ENCODE results near the gene BMPR1A. TPM values are rescaled to one million over a fixed set of nuclear protein-coding genes. Genes with fewer than 3 reads are reported as not detected.

Gene BMPR1A
- polyA plus RNA-seq, 3 donors = 0.25 to 0.67 (median 0.61) TPM

- peaks cover 19 to 28% of the 10 kb centered on the region in 2 donors for H3K27me3 ChIP-seq (ENCODE audit: control insufficient read depth in 2 of 2, insufficient read depth in 2 of 2, low read length in 2 of 2)
- no peaks in the 10 kb centered on the region for H3K36me3 ChIP-seq (replicated peaks in 1 of 2; ENCODE audit: control insufficient read depth in 1 of 2, insufficient read depth in 2 of 2, low read length in 2 of 2)
- DNase-seq = no peak
- TF ChIP-seq, protein P1, sequence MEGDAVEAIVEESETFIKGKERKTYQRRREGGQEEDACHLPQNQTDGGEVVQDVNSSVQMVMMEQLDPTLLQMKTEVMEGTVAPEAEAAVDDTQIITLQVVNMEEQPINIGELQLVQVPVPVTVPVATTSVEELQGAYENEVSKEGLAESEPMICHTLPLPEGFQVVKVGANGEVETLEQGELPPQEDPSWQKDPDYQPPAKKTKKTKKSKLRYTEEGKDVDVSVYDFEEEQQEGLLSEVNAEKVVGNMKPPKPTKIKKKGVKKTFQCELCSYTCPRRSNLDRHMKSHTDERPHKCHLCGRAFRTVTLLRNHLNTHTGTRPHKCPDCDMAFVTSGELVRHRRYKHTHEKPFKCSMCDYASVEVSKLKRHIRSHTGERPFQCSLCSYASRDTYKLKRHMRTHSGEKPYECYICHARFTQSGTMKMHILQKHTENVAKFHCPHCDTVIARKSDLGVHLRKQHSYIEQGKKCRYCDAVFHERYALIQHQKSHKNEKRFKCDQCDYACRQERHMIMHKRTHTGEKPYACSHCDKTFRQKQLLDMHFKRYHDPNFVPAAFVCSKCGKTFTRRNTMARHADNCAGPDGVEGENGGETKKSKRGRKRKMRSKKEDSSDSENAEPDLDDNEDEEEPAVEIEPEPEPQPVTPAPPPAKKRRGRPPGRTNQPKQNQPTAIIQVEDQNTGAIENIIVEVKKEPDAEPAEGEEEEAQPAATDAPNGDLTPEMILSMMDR (IDR thresholded peaks at IDR 0.05) = no peak
- no peak overlapping the region for H3K9ac ChIP-seq (ENCODE audit: insufficient read depth, low read length, poor library complexity, severe bottlenecking)
- intact Hi-C loops (cut with micrococcal nuclease) = no loop called here
- Mint-ChIP-seq H3K27me3 (ENCODE audit: low read depth in 3 of 3) (peaks cover 30 to 51% (median 37%) of the 10 kb centered on the region in 3 donors), H3K4me3 (no peak overlapping the region), H3K9me3 (peaks cover 0 to 7% (median 0%) of the 10 kb centered on the region in 7 donors), H3K27ac (no peak overlapping the region), H3K4me1 (peaks cover 28% of the 10 kb centered on the region), H3K36me3 (peaks cover 0 to 2% of the 10 kb centered on the region in 2 donors)
- 100% methylated on average over 1 of the region's 2 CpGs for WGBS (ENCODE audit: insufficient coverage)
- no peak overlapping the region for H2AFZ ChIP-seq (ENCODE audit: insufficient read depth, low read depth, low read length, poor library complexity, severe bottlenecking)
- H3K4me1 ChIP-seq (ENCODE audit: control insufficient read depth in 1 of 2, insufficient read depth in 2 of 2, low read length in 2 of 2) = peaks cover 32 to 38% of the 10 kb centered on the region in 2 donors
- no peak overlapping the region for H3K4me2 ChIP-seq (replicated peaks; ENCODE audit: extremely low read depth, low read length, poor library complexity, severe bottlenecking)
- no peaks in the 10 kb centered on the region for H3K9me3 ChIP-seq (replicated peaks in 1 of 2; ENCODE audit: control insufficient read depth in 1 of 2, insufficient read depth in 1 of 2, low read length in 2 of 2)
- H3K27ac ChIP-seq (ENCODE audit: low read depth in 1 of 2, low read length in 2 of 2) = no peak overlapping the region
- no peaks in the 10 kb centered on the region for H3K79me2 ChIP-seq (ENCODE audit: insufficient read depth, low read length)
- H3K4me3 ChIP-seq (replicated peaks in 1 of 3; ENCODE audit: low read depth in 2 of 3, low read length in 3 of 3) = no peak overlapping the region
- no peaks in the 10 kb centered on the region for H4K20me1 ChIP-seq (ENCODE audit: insufficient read depth, low read length)
Observed at GRCh38 chr10:86964847-86965190, 208.4 kb downstream of the BMPR1A start.

DNA sequence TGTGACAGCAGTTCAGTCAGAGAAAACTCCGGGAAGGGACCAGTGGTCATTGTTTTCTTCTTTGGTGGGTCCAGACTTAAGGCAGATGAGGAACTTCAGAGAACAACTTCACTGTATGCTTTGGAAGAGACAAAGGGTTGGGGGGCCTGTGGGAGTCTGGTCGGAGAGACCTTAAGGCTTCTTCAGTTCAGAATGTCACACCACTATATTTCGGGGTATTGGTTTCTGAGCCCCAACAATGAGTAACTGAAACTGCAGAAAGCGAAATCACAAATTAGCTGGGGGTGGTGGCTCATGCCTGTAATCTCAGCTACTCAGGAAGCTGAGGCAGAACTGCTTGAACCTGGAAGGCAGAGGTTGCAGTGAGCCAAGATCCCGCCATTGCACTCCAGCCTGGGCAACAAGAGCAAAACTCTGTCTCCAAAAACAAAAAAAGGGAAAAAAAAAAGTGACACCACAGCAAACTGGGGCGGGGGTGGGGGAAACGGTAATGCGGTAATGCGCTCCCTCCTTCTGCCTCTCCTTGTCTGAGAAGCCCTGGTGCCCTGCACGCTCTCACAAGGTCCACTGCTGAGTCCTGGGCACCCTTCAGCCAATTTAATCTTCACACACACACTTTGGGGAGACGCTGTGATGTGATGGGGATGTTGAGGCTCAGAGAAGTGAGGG is 209.7 kb downstream of the BMPR1A start:
- 33% methylated on average over 4 of the region's 11 CpGs for WGBS (ENCODE audit: insufficient coverage)
- Mint-ChIP-seq H3K36me3 (peaks cover 0 to 4% of the 10 kb centered on the region in 2 donors), H3K27ac (peak overlapping the region in 5 of 7 donors; percentile 9 to 66 (median 54)), H3K4me3 (peak overlapping the region; percentile 66 to 82), H3K4me1 (peaks cover 37% of the 10 kb centered on the region), H3K9me3 (peaks cover 0 to 7% (median 0%) of the 10 kb centered on the region in 7 donors), H3K27me3 (ENCODE audit: low read depth in 3 of 3) (peaks cover 37 to 62% (median 45%) of the 10 kb centered on the region in 3 donors)
- TF ChIP-seq, protein P1 (IDR thresholded peaks at IDR 0.05) = no peak
- Histone ChIP-seq H2AFZ (ENCODE audit: insufficient read depth, low read depth, low read length, poor library complexity, severe bottlenecking) (peak overlapping the region; percentile 62), H3K9me3 (replicated peaks in 1 of 2; ENCODE audit: control insufficient read depth in 1 of 2, insufficient read depth in 1 of 2, low read length in 2 of 2) (no peaks in the 10 kb centered on the region), H4K20me1 (ENCODE audit: insufficient read depth, low read length) (no peaks in the 10 kb centered on the region), H3K27me3 (ENCODE audit: control insufficient read depth in 2 of 2, insufficient read depth in 2 of 2, low read length in 2 of 2) (peaks cover 19 to 36% of the 10 kb centered on the region in 2 donors), H3K27ac (ENCODE audit: low read depth in 1 of 2, low read length in 2 of 2) (no peak overlapping the region), H3K4me2 (replicated peaks; ENCODE audit: extremely low read depth, low read length, poor library complexity, severe bottlenecking) (peak overlapping the region; percentile 30), H3K79me2 (ENCODE audit: insufficient read depth, low read length) (no peaks in the 10 kb centered on the region), H3K4me3 (replicated peaks in 1 of 3; ENCODE audit: low read depth in 2 of 3, low read length in 3 of 3) (peak overlapping the region in 1 of 3 experiments; percentile 24), H3K4me1 (ENCODE audit: control insufficient read depth in 1 of 2, insufficient read depth in 2 of 2, low read length in 2 of 2) (peaks cover 43 to 48% of the 10 kb centered on the region in 2 donors), H3K36me3 (replicated peaks in 1 of 2; ENCODE audit: control insufficient read depth in 1 of 2, insufficient read depth in 2 of 2, low read length in 2 of 2) (no peaks in the 10 kb centered on the region), H3K9ac (ENCODE audit: insufficient read depth, low read length, poor library complexity, severe bottlenecking) (no peak overlapping the region)
- intact Hi-C loops (cut with micrococcal nuclease) = no loop called here
- no peak for DNase-seq

Measured in CD14-positive monocyte (primary cell).